H9 (cell line): ENCODE data around the gene MAGI1. TPM values are rescaled to one million over a fixed set of nuclear protein-coding genes. Genes with fewer than 3 reads are reported as not detected.

Experiments used
- DNase-seq: peaks from one replicate; pipeline ENCODE4 v3.0.0-alpha.2; 2017
- H2AFZ ChIP-seq: one replicate; pipeline ENCODE4 v1.6.1; 2013; ENCODE audit warnings: mild to moderate bottlenecking, low read length, control low read depth, moderate library complexity
- H2AK5ac ChIP-seq: 2 replicates; pipeline ENCODE4 v1.6.1; 2013; ENCODE audit warnings: low read length, control low read depth, mixed read lengths; ENCODE audit not compliant: insufficient read length
- H2BK120ac ChIP-seq: one replicate; pipeline ENCODE4 v1.6.1; 2013; ENCODE audit warnings: low read depth, mild to moderate bottlenecking, low read length, control low read depth, inconsistent platforms; ENCODE audit not compliant: poor library complexity, severe bottlenecking
- H2BK12ac ChIP-seq: 2 replicates; pipeline ENCODE4 v1.6.1; 2013; ENCODE audit warnings: low read length, control low read depth, mixed read lengths, low read depth; ENCODE audit not compliant: insufficient read length
- H2BK15ac ChIP-seq: 2 replicates; pipeline ENCODE4 v1.6.1; 2013; ENCODE audit warnings: low read depth, low read length, control low read depth
- H2BK20ac ChIP-seq: one replicate; pipeline ENCODE4 v1.6.1; 2013; ENCODE audit warnings: low read depth, mild to moderate bottlenecking, low read length, control low read depth, inconsistent platforms; ENCODE audit not compliant: poor library complexity, severe bottlenecking
- H2BK5ac ChIP-seq: 2 replicates; pipeline ENCODE4 v1.6.1; 2013; ENCODE audit warnings: low read length, control low read depth, mixed read lengths; ENCODE audit not compliant: insufficient read length
- H3K14ac ChIP-seq: 2 replicates; pipeline ENCODE4 v1.6.1; 2013; ENCODE audit warnings: low read length, control low read depth; ENCODE audit not compliant: insufficient read depth
- H3K18ac ChIP-seq: 2 replicates; pipeline ENCODE4 v1.6.1; 2013; ENCODE audit warnings: low read depth, mild to moderate bottlenecking, mixed read lengths, low read length, control low read depth; ENCODE audit not compliant: insufficient read length
- H3K23ac ChIP-seq: 2 replicates; pipeline ENCODE4 v1.6.1; 2013; ENCODE audit warnings: low read length, control low read depth, mixed read lengths, low read depth; ENCODE audit not compliant: insufficient read length
- H3K23me2 ChIP-seq: 2 replicates; pipeline ENCODE4 v1.6.1; 2013; ENCODE audit warnings: low read depth, mild to moderate bottlenecking, mixed read lengths, low read length, control low read depth; ENCODE audit not compliant: insufficient read length, poor library complexity, severe bottlenecking
- H3K27ac ChIP-seq: 2 replicates; pipeline ENCODE4 v1.5.1; 2013; ENCODE audit warnings: low read length, control low read depth, mixed read lengths, low read depth; ENCODE audit not compliant: insufficient read length
- H3K27me3 ChIP-seq: 2 replicates; pipeline ENCODE4 v1.6.1; 2013; ENCODE audit warnings: low read length, control low read depth, inconsistent platforms; ENCODE audit not compliant: insufficient read depth
- H3K4ac ChIP-seq: 2 replicates; pipeline ENCODE4 v1.6.1; 2013; ENCODE audit warnings: low read depth, mild to moderate bottlenecking, control low read depth, inconsistent platforms, low read length, moderate library complexity
- H3K4me1 ChIP-seq: 2 replicates; pipeline ENCODE4 v1.6.1; 2013; ENCODE audit warnings: low read length, control low read depth, inconsistent platforms; ENCODE audit not compliant: insufficient read depth
- H3K4me2 ChIP-seq: 2 replicates; pipeline ENCODE4 v1.6.1; 2013; ENCODE audit warnings: low read length, control low read depth, mixed read lengths; ENCODE audit not compliant: insufficient read length, insufficient read depth
- H3K56ac ChIP-seq: 2 replicates; pipeline ENCODE4 v1.6.1; 2013; ENCODE audit warnings: low read depth, mild to moderate bottlenecking, mixed read lengths, low read length, control low read depth; ENCODE audit not compliant: insufficient read length
- H3K79me1 ChIP-seq: 2 replicates; pipeline ENCODE4 v1.6.1; 2013; ENCODE audit warnings: low read depth, mild to moderate bottlenecking, moderate library complexity, low read length, control low read depth, inconsistent platforms; ENCODE audit not compliant: insufficient read depth, poor library complexity, severe bottlenecking
- H3K79me2 ChIP-seq: 2 replicates; pipeline ENCODE4 v1.6.1; 2013; ENCODE audit warnings: low read length, control low read depth, inconsistent platforms; ENCODE audit not compliant: insufficient read depth
- H3K9ac ChIP-seq: 2 replicates; pipeline ENCODE4 v1.6.1; 2013; ENCODE audit warnings: low read length, control low read depth, mixed read lengths; ENCODE audit not compliant: insufficient read length; ENCODE audit errors: extremely low read depth
- H3K9me3 ChIP-seq: one replicate; pipeline ENCODE4 v1.6.1; 2013; ENCODE audit warnings: low read depth, low read length, inconsistent platforms; ENCODE audit not compliant: control insufficient read depth
- H3T11ph ChIP-seq: one replicate; pipeline ENCODE4 v1.6.1; 2013; ENCODE audit warnings: mild to moderate bottlenecking, low read length, control low read depth, inconsistent platforms
- H4K20me1 ChIP-seq: one replicate; pipeline ENCODE4 v1.6.1; 2013; ENCODE audit not compliant: control insufficient read depth, insufficient read length, insufficient read depth
- H4K5ac ChIP-seq: 2 replicates; pipeline ENCODE4 v1.6.1; 2013; ENCODE audit warnings: low read depth, mild to moderate bottlenecking, mixed read lengths, low read length, control low read depth; ENCODE audit not compliant: insufficient read length
- H4K8ac ChIP-seq: replicated peaks from 2 replicates; pipeline ENCODE4 v1.6.1; 2013; ENCODE audit warnings: low read length, control low read depth, mixed read lengths, low read depth; ENCODE audit not compliant: insufficient read length
- H4K91ac ChIP-seq: 2 replicates; pipeline ENCODE4 v1.6.1; 2013; ENCODE audit warnings: low read depth, mild to moderate bottlenecking, moderate library complexity, mixed read lengths, low read length, control low read depth; ENCODE audit not compliant: insufficient read length
- H3K27ac Mint-ChIP-seq, 3 experiments: 2 replicates in 2 of 3; 3 replicates in 1 of 3; pipeline ENCODE4 v1.8.0; 2020 to 2021; ENCODE audit warnings: mixed read lengths in 3 of 3, mild to moderate bottlenecking in 1 of 3, moderate library complexity in 1 of 3
- H3K27me3 Mint-ChIP-seq: 2 replicates; pipeline ENCODE4 v1.8.0; 2021; ENCODE audit warnings: low read depth, mild to moderate bottlenecking, moderate library complexity, mixed read lengths
- H3K36me3 Mint-ChIP-seq, 3 experiments: 2 replicates in 2 of 3; 3 replicates in 1 of 3; pipeline ENCODE4 v1.8.0; 2020 to 2021; ENCODE audit warnings: low read depth in 3 of 3, mixed read lengths in 3 of 3; ENCODE audit not compliant: insufficient read depth in 1 of 3
- H3K4me1 Mint-ChIP-seq, 2 experiments: 2 replicates each; pipeline ENCODE4 v1.8.0; 2020; ENCODE audit warnings: mixed read lengths in 2 of 2
- H3K4me3 Mint-ChIP-seq, 2 experiments: 2 replicates in 1 of 2; 3 replicates in 1 of 2; pipeline ENCODE4 v1.8.0; 2020 to 2021; ENCODE audit warnings: mild to moderate bottlenecking in 2 of 2, mixed read lengths in 2 of 2, moderate library complexity in 1 of 2
- H3K9me3 Mint-ChIP-seq, 2 experiments: 2 replicates in 1 of 2; 3 replicates in 1 of 2; pipeline ENCODE4 v1.8.0; 2020; ENCODE audit warnings: mild to moderate bottlenecking in 2 of 2, mixed read lengths in 2 of 2, moderate library complexity in 1 of 2
- CTCF ChIP-seq: fragments of 200-600 bp; sonication (generic); conservative IDR thresholded peaks from 3 replicates; pipeline ENCODE4 v1.8.0; 2021; ENCODE audit warnings: antibody characterized with exemption, mild to moderate bottlenecking
- WGBS: extraction: QIAGEN DNeasy Blood & Tissue Kit; methylation state at CpG from one replicate; pipeline ENCODE4 v1.1.7; 2013; ENCODE audit warnings: missing lambda C conversion rate, low lambda C conversion rate, mixed read lengths; ENCODE audit not compliant: insufficient read length; ENCODE audit errors: extremely low coverage; 5-methylcytosine and 5-hydroxymethylcytosine counted together
- total RNA-seq: library from RNA; stranded (reverse); gene quantifications from 2 replicates; pipeline ENCODE4 v1.2.1, GENCODE V29; 2021

The MAGI1 gene
- total RNA-seq, 1 experiment from 2014 or later, result 65.7 TPM

- Histone ChIP-seq H3K4ac (no peak overlapping the region), H3T11ph (no peak overlapping the region), H2BK120ac (no peak overlapping the region), H3K79me2 (no peaks in the 10 kb centered on the region), H2BK15ac (no peak overlapping the region), H3K27ac (no peak overlapping the region), H3K18ac (no peak overlapping the region), H4K91ac (no peak overlapping the region), H2AFZ (no peak overlapping the region), H3K9ac (no peak overlapping the region), H3K23ac (no peak overlapping the region), H3K23me2 (no peaks in the 10 kb centered on the region), H3K14ac (no peak overlapping the region), H3K56ac (no peak overlapping the region), H3K4me1 (no peaks in the 10 kb centered on the region), H3K27me3 (no peaks in the 10 kb centered on the region), H2BK5ac (no peak overlapping the region), H4K8ac (no peak overlapping the region), H2BK20ac (no peak overlapping the region), H3K4me2 (no peak overlapping the region), H3K9me3 (no peaks in the 10 kb centered on the region), H2AK5ac (no peak overlapping the region), H2BK12ac (no peak overlapping the region), H4K20me1 (no peaks in the 10 kb centered on the region), H4K5ac (no peak overlapping the region), H3K79me1 (no peaks in the 10 kb centered on the region)
- no peak for TF ChIP-seq CTCF
- Mint-ChIP-seq H3K9me3 (no peaks in the 10 kb centered on the region), H3K27me3 (no peaks in the 10 kb centered on the region), H3K4me1 (peaks cover 18 to 20% of the 10 kb centered on the region in 2 experiments), H3K27ac (no peak overlapping the region), H3K36me3 (no peaks in the 10 kb centered on the region), H3K4me3 (no peak overlapping the region)
- DNase-seq, result no peak
- no CpG with 5 or more reads among the region's 2 CpGs for WGBS
Observed at GRCh38 chr3:65665915-65666314, 372.8 kb downstream of the MAGI1 start.
